Measurements from ENCODE around the gene OR8H1.

Gene OR8H1

DNA sequence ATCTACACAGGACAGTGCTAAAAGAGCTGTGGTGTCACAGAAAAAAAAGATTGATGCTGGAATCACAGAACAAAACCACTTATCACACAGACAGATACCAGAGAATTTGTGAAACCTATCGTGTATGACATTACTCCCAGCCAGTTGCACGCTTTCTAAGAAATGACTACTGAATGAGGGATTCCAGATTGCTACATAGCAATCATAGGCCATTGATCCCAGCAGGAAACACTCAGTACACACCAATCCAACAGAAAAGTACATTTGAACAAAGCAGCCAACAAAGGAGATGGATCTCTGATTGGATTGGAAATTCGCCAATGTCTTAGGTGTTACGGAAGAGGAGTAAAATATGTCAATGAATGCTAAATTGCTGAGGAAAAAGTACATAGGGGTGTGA lies 4.8 kb upstream of the OR8H1 start:
- no peak overlapping the region for H3K4me3 ChIP-seq (ENCODE audit: low read depth, low read length)
- TF ChIP-seq, protein P1, sequence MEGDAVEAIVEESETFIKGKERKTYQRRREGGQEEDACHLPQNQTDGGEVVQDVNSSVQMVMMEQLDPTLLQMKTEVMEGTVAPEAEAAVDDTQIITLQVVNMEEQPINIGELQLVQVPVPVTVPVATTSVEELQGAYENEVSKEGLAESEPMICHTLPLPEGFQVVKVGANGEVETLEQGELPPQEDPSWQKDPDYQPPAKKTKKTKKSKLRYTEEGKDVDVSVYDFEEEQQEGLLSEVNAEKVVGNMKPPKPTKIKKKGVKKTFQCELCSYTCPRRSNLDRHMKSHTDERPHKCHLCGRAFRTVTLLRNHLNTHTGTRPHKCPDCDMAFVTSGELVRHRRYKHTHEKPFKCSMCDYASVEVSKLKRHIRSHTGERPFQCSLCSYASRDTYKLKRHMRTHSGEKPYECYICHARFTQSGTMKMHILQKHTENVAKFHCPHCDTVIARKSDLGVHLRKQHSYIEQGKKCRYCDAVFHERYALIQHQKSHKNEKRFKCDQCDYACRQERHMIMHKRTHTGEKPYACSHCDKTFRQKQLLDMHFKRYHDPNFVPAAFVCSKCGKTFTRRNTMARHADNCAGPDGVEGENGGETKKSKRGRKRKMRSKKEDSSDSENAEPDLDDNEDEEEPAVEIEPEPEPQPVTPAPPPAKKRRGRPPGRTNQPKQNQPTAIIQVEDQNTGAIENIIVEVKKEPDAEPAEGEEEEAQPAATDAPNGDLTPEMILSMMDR (IDR thresholded peaks at IDR 0.05; ENCODE audit: insufficient read depth, low read depth, low read length, missing control alignments) = no peak
- DNase-seq (ENCODE audit: low read depth) = no peak

DNA sequence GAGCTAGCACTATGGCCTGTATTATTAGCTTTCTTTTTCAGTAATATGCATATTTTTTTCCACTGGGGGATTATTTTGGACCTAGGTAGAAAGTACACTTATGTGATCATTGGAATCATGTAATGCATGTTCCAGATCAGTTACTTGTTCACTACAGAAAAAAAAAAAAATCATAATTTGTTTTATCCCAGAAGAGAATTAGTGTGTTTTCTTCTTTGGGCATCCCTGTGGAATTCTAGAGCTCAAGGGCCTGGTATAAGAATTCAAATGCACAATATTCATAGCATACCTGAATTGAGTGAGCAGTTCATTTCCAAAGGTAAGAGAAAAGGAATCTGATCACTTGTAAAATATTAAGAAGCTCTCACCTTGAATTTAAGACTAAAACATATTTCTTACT lies 18.2 kb downstream of the OR8H1 start, which contains the start of gene OR5T1:
TSS of gene OR5T1 (plus strand) at position 301 of the 400 bp plus-strand sequence. CDS start 1,485 bp downstream, outside the sequence.
- TF ChIP-seq, protein P1 (IDR thresholded peaks at IDR 0.05; ENCODE audit: insufficient read depth, low read depth, low read length, missing control alignments) = no peak
- H3K4me3 ChIP-seq (ENCODE audit: low read depth, low read length) = no peak within 1 kb of the TSS
- no peak for DNase-seq (ENCODE audit: low read depth)

GRCh38 chr11:56271092-56271491 lies 21.0 kb downstream of the OR8H1 start:
- TF ChIP-seq, protein P1 (IDR thresholded peaks at IDR 0.05; ENCODE audit: insufficient read depth, low read depth, low read length, missing control alignments) = no peak
- DNase-seq (ENCODE audit: low read depth) = no peak
- H3K4me3 ChIP-seq (ENCODE audit: low read depth, low read length) = no peak overlapping the region

DNA sequence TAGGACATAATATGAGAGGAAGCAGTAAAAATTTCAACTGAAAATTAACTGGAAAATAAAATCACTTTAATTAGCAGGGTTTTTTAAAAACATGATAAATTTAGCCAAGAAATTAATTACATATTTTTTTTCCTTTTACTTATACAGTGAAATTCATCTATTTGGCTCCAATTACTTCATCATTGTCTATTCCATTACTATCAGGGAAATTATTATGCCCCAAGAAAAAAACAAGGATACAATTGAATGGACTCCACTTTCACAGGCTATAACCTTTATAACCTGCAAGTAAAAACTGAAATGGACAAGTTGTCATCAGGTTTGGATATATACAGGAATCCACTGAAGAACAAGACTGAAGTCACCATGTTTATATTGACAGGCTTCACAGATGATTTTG lies 40.1 kb downstream of the OR8H1 start, which contains the start of gene OR5T3:
TSS of gene OR5T3 (plus strand) at position 301 of the 400 bp plus-strand sequence. CDS start at position 301, 0 bp downstream.
- TF ChIP-seq, protein P1 (IDR thresholded peaks at IDR 0.05; ENCODE audit: insufficient read depth, low read depth, low read length, missing control alignments) = no peak
- no peak for DNase-seq (ENCODE audit: low read depth)
- no peak within 1 kb of the TSS for H3K4me3 ChIP-seq (ENCODE audit: low read depth, low read length)

Measured in GM12865 (cell line).